Measurements from ENCODE around the gene GRIK3. TPM values are rescaled to one million over a fixed set of nuclear protein-coding genes. Genes with fewer than 3 reads are reported as not detected.

Gene GRIK3
- total and polyA plus RNA-seq, 2 of the 8 experiments (the other 6 are each of a cell fraction or from before 2014, with no cell fraction given) = 2.1 to 3.4 TPM

GRCh38 chr1:36781098-36781497 lies 253.2 kb downstream of the GRIK3 start:
- no peak overlapping the region for H2BK12ac ChIP-seq (ENCODE audit: low read depth, low read length)
- H2AK5ac ChIP-seq (ENCODE audit: low read depth, low read length) = no peak overlapping the region
- H3K27ac ChIP-seq (ENCODE audit: low read depth, low read length) = no peak overlapping the region
- H3K36me3 ChIP-seq (ENCODE audit: control insufficient read depth in 2 of 4, insufficient read depth in 4 of 4, low read length in 3 of 4) = no peaks in the 10 kb centered on the region
- no peaks in the 10 kb centered on the region for H3K27me3 ChIP-seq (replicated peaks in 1 of 4; ENCODE audit: control insufficient read depth in 3 of 4, extremely low read depth in 1 of 4, insufficient read depth in 3 of 4, low read length in 3 of 4)
- H3K4me3 ChIP-seq (ENCODE audit: extremely low read depth in 1 of 4, insufficient read depth in 2 of 4, low read depth in 3 of 4, low read length in 4 of 4) = no peak overlapping the region
- no peaks in the 10 kb centered on the region; the same call in 1 of the 2 replicates for H3K23me2 ChIP-seq (ENCODE audit: low read depth, low read length)
- no peaks in the 10 kb centered on the region for H4K20me1 ChIP-seq (replicated peaks in 1 of 2; ENCODE audit: control insufficient read depth in 1 of 2, insufficient read depth in 2 of 2, low read length in 2 of 2)
- H3K9ac ChIP-seq (replicated peaks in 1 of 4; ENCODE audit: extremely low read depth in 1 of 4, low read depth in 3 of 4, low read length in 3 of 4) = no peak overlapping the region
- WGBS, 2 experiments (ENCODE audit: extremely low coverage in 1 of 2, insufficient coverage in 1 of 2, insufficient read length in 1 of 2, insufficient replicate concordance in 2 of 2, low coverage in 1 of 2, low lambda C conversion rate in 2 of 2, missing lambda C conversion rate in 1 of 2) = 89% methylated on average over 11 of the region's 11 CpGs; no CpG with 5 or more reads in 1 of the 2 experiments
- no peak overlapping the region for H4K8ac ChIP-seq (ENCODE audit: extremely low read depth, insufficient read depth, low read length)
- H3K79me2 ChIP-seq (ENCODE audit: control insufficient read depth in 1 of 2, insufficient read depth in 2 of 2, low read length in 2 of 2) = no peaks in the 10 kb centered on the region
- H4K91ac ChIP-seq (replicated peaks; ENCODE audit: insufficient read length, low read length) = no peak overlapping the region
- no peak for FAIRE-seq
- peaks cover 0 to 2% (median under 1%) of the 10 kb centered on the region in 4 experiments; a peak in 2 of 7 replicates for H3K4me1 ChIP-seq (replicated peaks in 1 of 4; ENCODE audit: control insufficient read depth in 3 of 4, insufficient read depth in 4 of 4, low read length in 3 of 4)
- H4K5ac ChIP-seq (ENCODE audit: insufficient read length, low read depth, low read length) = no peak overlapping the region
- H2BK15ac ChIP-seq (ENCODE audit: low read length) = no peak overlapping the region
- no peak overlapping the region for H3K18ac ChIP-seq (ENCODE audit: extremely low read depth, low read length)
- H3K56ac ChIP-seq (replicated peaks; ENCODE audit: insufficient read length, low read depth, low read length) = no peak overlapping the region
- H3K9me3 ChIP-seq (ENCODE audit: insufficient read depth in 2 of 2, low read depth in 1 of 2, low read length in 1 of 2) = no peaks in the 10 kb centered on the region
- H2BK5ac ChIP-seq (ENCODE audit: low read depth, low read length) = no peak overlapping the region
- H2BK20ac ChIP-seq (ENCODE audit: low read length) = no peak overlapping the region
- CTCF ChIA-PET (ENCODE audit: partially characterized antibody) = interaction anchor here (0.9 to 5.2 kb wide), 3 partner anchors 32 to 182 kb away, joined by 3 to 20 read pairs (median 4); no protein-coding TSS in a partner anchor
- H3K23ac ChIP-seq (ENCODE audit: insufficient read length) = no peak overlapping the region
- no peak overlapping the region for H2AFZ ChIP-seq (ENCODE audit: low read length)
- H3K14ac ChIP-seq (ENCODE audit: insufficient read length) = no peak overlapping the region
- POLR2A ChIA-PET (ENCODE audit: partially characterized antibody) = interaction anchor here (1.8 kb wide), 1 partner anchor 10 kb away, joined by 5 read pairs; no protein-coding TSS in a partner anchor
- DNase-seq (ENCODE audit: low read depth in 1 of 2, low spot score in 2 of 2) = no peak
- no peak overlapping the region for H2BK120ac ChIP-seq (replicated peaks; ENCODE audit: low read depth, low read length)
- H3K79me1 ChIP-seq (ENCODE audit: low read depth, low read length) = no peaks in the 10 kb centered on the region
- H3K4me2 ChIP-seq (ENCODE audit: insufficient read depth in 1 of 2, low read depth in 2 of 2, low read length in 2 of 2) = no peak overlapping the region
- no peak overlapping the region for H3K4ac ChIP-seq (replicated peaks; ENCODE audit: insufficient read length, low read depth, low read length)
- TF ChIP-seq RNF2 (IDR thresholded peaks at IDR 0.05; ENCODE audit: borderline replicate concordance, low read depth, low read length, missing control alignments, poor library complexity, severe bottlenecking) = no peak
- TF ChIP-seq POU5F1 (IDR thresholded peaks at IDR 0.05; ENCODE audit: low read depth, low read length) = no peak
- no peak for TF ChIP-seq KDM4A (IDR thresholded peaks at IDR 0.05; ENCODE audit: low read depth, low read length, severe bottlenecking)
- TF ChIP-seq CREB1 (IDR thresholded peaks at IDR 0.05) = no peak
